Endothelial cell of umbilical vein (primary cell): ENCODE results near the gene TBX1. TPM values are rescaled to one million over a fixed set of nuclear protein-coding genes. Genes with fewer than 3 reads are reported as not detected.

Experiments used
- BruUV-seq: library from RNA; stranded (reverse); fragments of 400-500 nt; replicated peaks from 2 replicates; lab custom pipeline; 2021; lab: Mats Ljungman, UMichigan
- CTCF ChIA-PET: fragments of 300-600, 350-600 bp; sonication (Branson Sonifier 250); formaldehyde crosslinking; loops from one replicate; lab custom pipeline; 2021; ENCODE audit warnings: antibody characterized with exemption, inconsistent platforms; lab: Charles Lee
- POLR2A ChIA-PET: fragments of 300-600, 350-600 bp; sonication (Branson Sonifier 250); formaldehyde crosslinking; loops from one replicate; lab custom pipeline; 2021; ENCODE audit warnings: antibody characterized with exemption, inconsistent platforms; lab: Charles Lee
- DNase-seq: peaks from one replicate; pipeline ENCODE4 v3.0.0-alpha.2; 2011; ENCODE audit warnings: low read depth, low spot score
- FAIRE-seq: peaks from 2 replicates; lab custom pipeline; 2011; peaks lifted over from hg19 to GRCh38; lab: Jason Lieb, UNC
- H2AFZ ChIP-seq: 2 replicates; pipeline ENCODE4 v1.6.0; 2012; ENCODE audit warnings: low read depth, low read length, control low read depth, inconsistent platforms
- H3K27ac ChIP-seq: 2 replicates; pipeline ENCODE4 v1.5.1; 2011; ENCODE audit warnings: low read depth, mild to moderate bottlenecking, control low read depth, low read length, moderate library complexity; ENCODE audit not compliant: insufficient read depth
- H3K27me3 ChIP-seq, 2 experiments: 2 replicates each; pipeline versions ENCODE4 v1.6.0 to v1.6.1; 2011; ENCODE audit warnings: low read length in 2 of 2, mixed read lengths in 1 of 2; ENCODE audit not compliant: control insufficient read depth in 2 of 2, insufficient read depth in 2 of 2
- H3K36me3 ChIP-seq, 2 experiments: 2 replicates in 1 of 2; 3 replicates in 1 of 2; pipeline ENCODE4 v1.5.1; 2011; ENCODE audit warnings: low read length in 2 of 2, mild to moderate bottlenecking in 1 of 2, moderate library complexity in 1 of 2; ENCODE audit not compliant: control insufficient read depth in 2 of 2, insufficient read depth in 2 of 2; ENCODE audit errors: extremely low read depth in 1 of 2
- H3K4me1 ChIP-seq: 3 replicates; pipeline ENCODE4 v1.5.1; 2011; ENCODE audit warnings: mild to moderate bottlenecking, low read length; ENCODE audit not compliant: control insufficient read depth, insufficient read depth; ENCODE audit errors: extremely low read depth
- H3K4me2 ChIP-seq: 2 replicates; pipeline ENCODE4 v1.6.1; 2011; ENCODE audit warnings: low read length, control low read depth, mixed read lengths; ENCODE audit not compliant: insufficient read depth
- H3K4me3 ChIP-seq, 3 experiments: fragments of 200-600 bp in 1 of 3; sonication (generic), shearing (Covaris generic) in 1 of 3; replicated peaks in 1 of 3; 2 replicates each; pipeline ENCODE4 v1.5.1; 2011 to 2016; ENCODE audit warnings: control low read depth in 3 of 3, low read length in 3 of 3, mild to moderate bottlenecking in 2 of 3, inconsistent platforms in 1 of 3, low read depth in 1 of 3, moderate library complexity in 1 of 3; ENCODE audit not compliant: insufficient read depth in 1 of 3
- H3K79me2 ChIP-seq: 2 replicates; pipeline ENCODE4 v1.6.0; 2012; ENCODE audit warnings: low read length, inconsistent platforms; ENCODE audit not compliant: control insufficient read depth, insufficient read depth
- H3K9ac ChIP-seq: replicated peaks from 2 replicates; pipeline ENCODE3; 2011; ENCODE audit warnings: low read length, control low read depth; ENCODE audit not compliant: insufficient read depth; ENCODE audit errors: extremely low read depth
- H3K9me1 ChIP-seq: replicated peaks from 3 replicates; pipeline ENCODE4 v1.6.0; 2011; ENCODE audit warnings: mild to moderate bottlenecking, low read length; ENCODE audit not compliant: control insufficient read depth, insufficient read depth; ENCODE audit errors: extremely low read depth
- H3K9me3 ChIP-seq: replicated peaks from 2 replicates; pipeline ENCODE4 v1.5.1; 2012; ENCODE audit warnings: low read length, inconsistent platforms; ENCODE audit not compliant: control insufficient read depth, insufficient read depth
- H4K20me1 ChIP-seq: replicated peaks from 2 replicates; pipeline ENCODE3; 2011; ENCODE audit warnings: mild to moderate bottlenecking, low read length; ENCODE audit not compliant: control insufficient read depth, insufficient read depth; ENCODE audit errors: extremely low read depth
- CTCF ChIP-seq, 2 donors: IDR thresholded peaks; 1 replicate in 1 of 2; 2 replicates in 1 of 2; pipeline ENCODE4 v1.5.1; 2011; ENCODE audit warnings: low read length in 2 of 2, mild to moderate bottlenecking in 2 of 2, moderate library complexity in 2 of 2, control low read depth in 1 of 2, inconsistent platforms in 1 of 2, low read depth in 1 of 2; ENCODE audit not compliant: insufficient read depth in 1 of 2; ENCODE audit errors: extremely low read depth in 1 of 2
- EZH2 ChIP-seq: IDR thresholded peaks from 2 replicates; pipeline ENCODE4 v1.6.1; 2012; ENCODE audit warnings: borderline replicate concordance, low read depth, mild to moderate bottlenecking, moderate library complexity, low read length, inconsistent platforms; ENCODE audit not compliant: severe bottlenecking
- FOS ChIP-seq: IDR thresholded peaks from 2 replicates; pipeline ENCODE4 v1.6.1; 2011; ENCODE audit warnings: mild to moderate bottlenecking, low read length, moderate library complexity, borderline replicate concordance; ENCODE audit not compliant: insufficient read depth
- GATA2 ChIP-seq: IDR thresholded peaks from 2 replicates; pipeline ENCODE4 v1.7.0; 2011; ENCODE audit warnings: low read depth, mild to moderate bottlenecking, moderate library complexity, mixed read lengths, low read length; ENCODE audit not compliant: insufficient read length, insufficient read depth
- JUN ChIP-seq: IDR thresholded peaks from 2 replicates; pipeline ENCODE4 v1.6.1; 2011; ENCODE audit warnings: borderline replicate concordance, low read depth; ENCODE audit not compliant: insufficient read length, insufficient read depth
- MAX ChIP-seq: IDR thresholded peaks from 2 replicates; pipeline ENCODE4 v1.6.1; 2011; ENCODE audit not compliant: insufficient read depth, insufficient read length
- MYC ChIP-seq: IDR thresholded peaks from one replicate; pipeline ENCODE4 v1.6.1; 2011; ENCODE audit warnings: mild to moderate bottlenecking, low read depth, low read length
- POLR2A ChIP-seq: IDR thresholded peaks from 2 replicates; pipeline ENCODE4 v1.6.1; 2012; ENCODE audit warnings: low read depth, mild to moderate bottlenecking, control low read depth, low read length
- POLR2AphosphoS5 ChIP-seq: IDR thresholded peaks from 2 replicates; pipeline ENCODE4 v1.6.1; 2012; ENCODE audit warnings: low read depth, mild to moderate bottlenecking, control low read depth, low read length, moderate library complexity; ENCODE audit not compliant: insufficient read depth
- dilution Hi-C: fragments of 300-500 bp; cut with MboI; formaldehyde crosslinking; loops from one replicate; pipeline ENCODE4 v1.15.0; 2019; ENCODE audit warnings: low sequenced_read_pairs; ENCODE audit not compliant: extremely low pct_ligation_motif_present
- intact Hi-C: fragments of 100-400 bp; cut with micrococcal nuclease; formaldehyde crosslinking; loops from one replicate; pipeline ENCODE4 v1.10.0; 2022
- polyA plus RNA-seq, 4 experiments: library from polyadenylated mRNA; depleted of rRNA in 3 of 4; stranded (reverse) in 3 of 4; unstranded in 1 of 4; fragments of >200 nt; gene quantifications; 2 replicates each; pipeline versions ENCODE4 v1.2.1 to v1.2.3, GENCODE V29; 2011 to 2012; ENCODE audit warnings: missing spikeins in 1 of 4
- total RNA-seq: library from RNA; stranded (reverse); gene quantifications from 2 replicates; pipeline ENCODE4 v1.2.3, GENCODE V29; 2021

TBX1 gene
- total and polyA plus RNA-seq, 2 donors (not counting 3 experiments of a cell fraction or from before 2014, with no cell fraction given) = 11.0 to 30.2 TPM

- Histone ChIP-seq H3K27ac (no peak overlapping the region), H3K9ac (no peak overlapping the region), H3K4me2 (no peak overlapping the region), H3K9me3 (no peaks in the 10 kb centered on the region), H2AFZ (no peak overlapping the region), H3K79me2 (no peaks in the 10 kb centered on the region), H3K36me3 (no peaks in the 10 kb centered on the region), H3K4me1 (no peaks in the 10 kb centered on the region), H3K4me3 (no peak overlapping the region), H4K20me1 (no peaks in the 10 kb centered on the region), H3K9me1 (no peaks in the 10 kb centered on the region), H3K27me3 (no peaks in the 10 kb centered on the region)
- FAIRE-seq (no peak), DNase-seq (no peak)
- intact Hi-C loops (no loop called here), dilution Hi-C loops (no loop called here)
- TF ChIP-seq POLR2A (no peak), GATA2 (no peak), JUN (no peak), CTCF (IDR thresholded peaks at IDR 0.05; ENCODE audit: extremely low read depth in 1 of 2, insufficient read depth in 1 of 2, low read depth in 1 of 2, low read length in 2 of 2) (no peak), POLR2AphosphoS5 (no peak), MYC (no peak), MAX (no peak), FOS (no peak), EZH2 (no peak)
- no TSS peak for BruUV-seq
- CTCF ChIA-PET = interaction anchor here (0.7 kb wide), 1 partner anchor 9 kb away, joined by 3 read pairs; no protein-coding TSS in a partner anchor
- POLR2A ChIA-PET = no interaction called here
Measured at GRCh38 chr22:19797086-19798002, 36.8 kb downstream of the TBX1 start.
